Mucosa of rectum (tissue), 2 donors: Measurements from ENCODE around the gene RPTOR.

ENCODE experiments used
- H3K27ac ChIP-seq, 2 donors: one replicate each; pipeline ENCODE4 v1.7.0; 2013; ENCODE audit warnings: inconsistent platforms in 2 of 2, low read depth in 2 of 2, low read length in 2 of 2
- H3K27me3 ChIP-seq, 2 donors: one replicate each; pipeline ENCODE4 v1.7.0; 2013; ENCODE audit warnings: low read length in 2 of 2; ENCODE audit not compliant: control insufficient read depth in 2 of 2, insufficient read depth in 2 of 2
- H3K36me3 ChIP-seq, 2 donors: one replicate each; pipeline ENCODE4 v1.7.0; 2013; ENCODE audit warnings: low read length in 2 of 2; ENCODE audit not compliant: control insufficient read depth in 2 of 2, insufficient read depth in 2 of 2
- H3K4me1 ChIP-seq, 2 donors: one replicate each; pipeline ENCODE4 v1.7.0; 2013; ENCODE audit warnings: low read length in 2 of 2, mild to moderate bottlenecking in 1 of 2; ENCODE audit not compliant: control insufficient read depth in 2 of 2, insufficient read depth in 2 of 2
- H3K4me3 ChIP-seq, 2 donors: one replicate each; pipeline ENCODE4 v1.7.0; 2013; ENCODE audit warnings: low read length in 2 of 2
- H3K9ac ChIP-seq, 2 donors: one replicate each; pipeline ENCODE4 v1.7.0; 2013; ENCODE audit warnings: low read length in 2 of 2, low read depth in 1 of 2, mild to moderate bottlenecking in 1 of 2
- H3K9me3 ChIP-seq, 2 donors: one replicate each; pipeline ENCODE4 v1.7.0; 2013; ENCODE audit warnings: low read length in 2 of 2; ENCODE audit not compliant: control insufficient read depth in 2 of 2
- donor health status: healthy.
- donor health status: Normal muscosa, but diverticular disease.

The RPTOR gene

GRCh38 chr17:80862978-80863377 is 318.3 kb downstream of the RPTOR start:
- H3K4me3 ChIP-seq = no peak overlapping the region
- no peaks in the 10 kb centered on the region for H3K27me3 ChIP-seq
- H3K4me1 ChIP-seq = peaks cover 0 to 3% of the 10 kb centered on the region in 2 donors
- H3K27ac ChIP-seq = no peak overlapping the region
- no peak overlapping the region for H3K9ac ChIP-seq
- no peaks in the 10 kb centered on the region for H3K9me3 ChIP-seq
- peaks cover 0 to 5% of the 10 kb centered on the region in 2 donors for H3K36me3 ChIP-seq

DNA sequence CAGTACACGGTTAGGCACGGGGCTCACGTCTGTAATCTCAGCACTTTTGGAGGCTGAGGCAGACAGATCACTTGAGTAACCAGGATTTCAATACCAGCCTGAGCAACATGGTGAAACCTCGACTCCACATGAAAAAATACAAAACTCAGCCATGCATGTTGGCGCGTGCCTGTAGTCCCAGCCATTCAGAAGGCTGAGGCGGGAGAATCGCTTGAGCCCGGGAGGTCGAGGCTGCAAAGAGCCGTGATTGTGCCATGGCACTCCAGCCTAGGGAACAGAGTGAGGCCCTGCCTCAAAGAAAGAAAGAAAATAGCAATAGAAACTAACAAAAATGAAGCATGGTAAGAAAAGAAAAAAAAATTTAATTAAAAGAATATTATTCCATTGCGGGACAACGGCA is 319.0 kb downstream of the RPTOR start:
- H3K27ac ChIP-seq = no peak overlapping the region
- H3K9me3 ChIP-seq = no peaks in the 10 kb centered on the region
- H3K27me3 ChIP-seq = no peaks in the 10 kb centered on the region
- H3K9ac ChIP-seq = no peak overlapping the region
- H3K4me3 ChIP-seq = no peak overlapping the region
- H3K36me3 ChIP-seq = peaks cover 0 to 5% of the 10 kb centered on the region in 2 donors
- peaks cover 0 to 3% of the 10 kb centered on the region in 2 donors for H3K4me1 ChIP-seq

DNA sequence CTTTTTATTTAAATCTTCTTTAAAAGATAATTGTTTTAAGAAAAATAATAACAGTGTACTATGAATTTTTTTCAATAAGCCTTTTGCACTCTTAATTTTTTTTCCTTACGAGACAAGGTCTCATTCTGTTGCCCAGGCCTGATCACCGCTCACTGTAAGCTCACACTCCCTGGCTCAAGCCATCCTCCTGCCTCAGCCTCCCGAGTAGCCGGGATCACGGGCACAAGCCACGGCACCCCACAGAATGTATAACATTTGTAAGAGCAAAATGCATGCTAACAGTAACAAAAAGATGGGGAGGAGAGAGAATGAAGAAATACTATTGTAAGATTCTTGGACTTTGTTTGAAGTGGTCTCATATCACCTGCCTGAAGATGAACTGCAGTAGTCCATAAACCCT is 320.1 kb downstream of the RPTOR start:
- no peak overlapping the region for H3K27ac ChIP-seq
- no peaks in the 10 kb centered on the region for H3K4me1 ChIP-seq

GRCh38 chr17:80866050-80866793 is 321.6 kb downstream of the RPTOR start:
- Histone ChIP-seq H3K27ac (no peak overlapping the region), H3K27me3 (no peaks in the 10 kb centered on the region), H3K4me3 (no peak overlapping the region), H3K9me3 (no peaks in the 10 kb centered on the region), H3K4me1 (no peaks in the 10 kb centered on the region), H3K9ac (no peak overlapping the region), H3K36me3 (peaks cover 0 to 5% of the 10 kb centered on the region in 2 donors)

More for the DNA sequence above, 320.1 kb downstream of the RPTOR start:
- Histone ChIP-seq H3K9me3 (no peaks in the 10 kb centered on the region), H3K27me3 (no peaks in the 10 kb centered on the region), H3K9ac (no peak overlapping the region), H3K4me3 (no peak overlapping the region), H3K36me3 (peaks cover 0 to 5% of the 10 kb centered on the region in 2 donors)

DNA sequence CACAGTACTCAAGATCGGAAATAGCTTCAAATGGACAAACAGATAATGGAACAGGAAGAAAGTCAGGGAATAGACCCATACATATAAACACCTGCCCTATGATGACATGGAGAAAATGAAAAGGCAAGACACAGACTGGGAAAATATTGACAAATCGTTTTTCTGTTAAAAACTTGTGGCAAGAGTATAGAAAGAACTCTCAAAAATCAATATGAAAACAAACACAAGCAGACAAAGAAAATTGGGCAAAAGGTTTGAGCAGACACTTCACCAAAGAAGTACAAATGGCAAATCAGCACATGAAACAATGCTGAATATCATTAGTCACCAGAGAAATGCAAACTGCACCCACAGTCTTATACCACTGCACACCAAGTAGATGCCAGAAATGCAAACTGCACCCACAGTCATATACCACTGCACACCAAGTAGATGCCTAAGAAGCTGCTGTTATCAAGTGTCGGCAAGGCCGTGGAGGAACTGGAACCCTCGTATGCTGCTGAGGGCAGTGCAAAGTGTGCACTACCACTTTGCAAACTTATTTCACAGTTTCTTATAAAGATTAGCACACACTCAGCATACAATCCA is 323.5 kb downstream of the RPTOR start:
- Histone ChIP-seq H3K9me3 (no peaks in the 10 kb centered on the region), H3K9ac (no peak overlapping the region), H3K36me3 (peaks cover 2 to 3% of the 10 kb centered on the region in 2 donors), H3K4me1 (peaks cover 0 to 3% of the 10 kb centered on the region in 2 donors), H3K4me3 (no peak overlapping the region), H3K27ac (no peak overlapping the region), H3K27me3 (no peaks in the 10 kb centered on the region)

GRCh38 chr17:80869481-80870145 is 325.0 kb downstream of the RPTOR start:
- Histone ChIP-seq H3K27me3 (no peaks in the 10 kb centered on the region), H3K4me3 (no peak overlapping the region), H3K9me3 (no peaks in the 10 kb centered on the region), H3K36me3 (peaks cover 2 to 5% of the 10 kb centered on the region in 2 donors), H3K9ac (no peak overlapping the region), H3K27ac (no peak overlapping the region), H3K4me1 (peaks cover 0 to 3% of the 10 kb centered on the region in 2 donors)

DNA sequence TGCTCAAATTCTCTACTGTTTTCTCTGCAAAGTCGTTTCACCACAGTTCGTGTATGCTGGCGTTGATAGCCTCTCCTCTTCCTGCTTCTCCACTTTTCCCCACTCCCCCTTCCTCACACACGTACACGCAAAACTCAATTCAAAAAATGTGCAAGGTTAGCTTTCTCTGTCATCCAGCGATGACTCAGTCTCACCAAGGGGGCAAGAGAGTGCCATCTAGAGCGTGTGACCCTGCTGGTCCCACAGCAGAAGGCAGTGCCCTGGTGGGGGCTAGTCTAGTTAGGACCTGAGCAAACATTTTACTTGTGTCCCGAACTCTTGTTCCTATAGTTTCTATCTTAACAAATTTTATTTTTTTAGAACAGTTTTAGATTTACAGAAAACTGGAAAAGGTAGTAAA is 325.8 kb downstream of the RPTOR start:
- H3K9ac ChIP-seq = no peak overlapping the region
- H3K4me3 ChIP-seq = no peak overlapping the region
- H3K36me3 ChIP-seq = peaks cover 2 to 9% of the 10 kb centered on the region in 2 donors
- H3K27me3 ChIP-seq = no peaks in the 10 kb centered on the region
- H3K9me3 ChIP-seq = no peaks in the 10 kb centered on the region
- peaks cover 0 to 3% of the 10 kb centered on the region in 2 donors for H3K4me1 ChIP-seq
- no peak overlapping the region for H3K27ac ChIP-seq

DNA sequence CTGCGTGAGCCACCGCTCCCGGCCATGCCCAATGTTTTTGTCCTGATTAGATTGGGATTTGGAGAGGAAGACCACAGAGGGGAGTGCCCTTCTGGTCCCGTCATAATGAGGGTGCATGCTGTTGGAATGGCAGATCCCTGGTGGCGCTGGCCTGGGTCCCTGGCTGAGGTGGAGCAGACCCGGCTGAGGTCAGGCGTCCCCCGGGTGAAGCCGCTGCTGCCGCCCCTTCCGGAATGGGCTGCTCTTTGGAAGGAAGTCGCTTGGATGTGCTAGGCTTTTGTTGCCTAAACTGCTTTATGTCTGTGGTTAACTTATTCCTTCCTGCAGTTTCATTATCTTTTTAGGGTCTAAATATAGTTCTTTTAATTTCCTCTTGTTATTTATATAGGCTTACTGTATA is 326.7 kb downstream of the RPTOR start:
- peaks cover 0 to 3% of the 10 kb centered on the region in 2 donors for H3K4me1 ChIP-seq

GRCh38 chr17:80872001-80872500 is 327.4 kb downstream of the RPTOR start:
- H3K27me3 ChIP-seq = no peaks in the 10 kb centered on the region
- H3K27ac ChIP-seq = no peak overlapping the region
- no peak overlapping the region for H3K9ac ChIP-seq
- no peaks in the 10 kb centered on the region for H3K9me3 ChIP-seq
- H3K4me1 ChIP-seq = peaks cover 0 to 3% of the 10 kb centered on the region in 2 donors
- H3K4me3 ChIP-seq = no peak overlapping the region
- peaks cover 2 to 9% of the 10 kb centered on the region in 2 donors for H3K36me3 ChIP-seq

More for the DNA sequence above, 326.7 kb downstream of the RPTOR start:
- Histone ChIP-seq H3K27ac (no peak overlapping the region), H3K9ac (no peak overlapping the region), H3K4me3 (no peak overlapping the region), H3K36me3 (peaks cover 2 to 9% of the 10 kb centered on the region in 2 donors), H3K27me3 (no peaks in the 10 kb centered on the region), H3K9me3 (no peaks in the 10 kb centered on the region)
